Measurements from ENCODE around the gene ASPSCR1. TPM values are rescaled to one million over a fixed set of nuclear protein-coding genes. Genes with fewer than 3 reads are reported as not detected.

Gene ASPSCR1
- total RNA-seq, 4 donors from 2014 or later, result 17.9 to 25.6 (median 21.6) TPM

DNA sequence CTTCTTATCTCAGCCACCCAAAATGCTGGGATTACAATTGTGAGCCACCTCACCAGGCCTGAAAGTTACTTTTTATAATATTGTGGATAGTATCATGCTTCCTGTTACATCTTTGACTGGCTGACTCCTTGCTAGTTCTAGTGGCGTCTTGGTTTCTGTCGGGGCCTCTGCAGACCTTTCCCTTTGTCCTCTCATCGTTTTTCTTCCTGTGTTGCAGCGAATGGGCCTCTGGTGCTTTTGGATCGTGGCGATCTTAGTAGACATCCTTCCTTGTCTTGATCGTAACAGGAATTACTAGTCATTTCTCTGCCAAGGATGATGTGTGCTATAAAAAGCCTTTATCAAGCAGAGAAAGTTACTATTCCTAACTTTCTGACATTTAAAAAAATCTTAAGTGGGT is 20.8 kb downstream of the ASPSCR1 start:
- H3K36me3 ChIP-seq, result peaks cover 13% of the 10 kb centered on the region
- peaks cover 10% of the 10 kb centered on the region for H3K4me1 ChIP-seq
- H3K9me3 ChIP-seq, result no peaks in the 10 kb centered on the region
- no peak for TF ChIP-seq EP300 (IDR thresholded peaks at IDR 0.05)
- no peak for TF ChIP-seq POLR2AphosphoS5 (IDR thresholded peaks at IDR 0.05)
- TF ChIP-seq POLR2A (IDR thresholded peaks at IDR 0.05), result no peak
- TF ChIP-seq, protein P1, sequence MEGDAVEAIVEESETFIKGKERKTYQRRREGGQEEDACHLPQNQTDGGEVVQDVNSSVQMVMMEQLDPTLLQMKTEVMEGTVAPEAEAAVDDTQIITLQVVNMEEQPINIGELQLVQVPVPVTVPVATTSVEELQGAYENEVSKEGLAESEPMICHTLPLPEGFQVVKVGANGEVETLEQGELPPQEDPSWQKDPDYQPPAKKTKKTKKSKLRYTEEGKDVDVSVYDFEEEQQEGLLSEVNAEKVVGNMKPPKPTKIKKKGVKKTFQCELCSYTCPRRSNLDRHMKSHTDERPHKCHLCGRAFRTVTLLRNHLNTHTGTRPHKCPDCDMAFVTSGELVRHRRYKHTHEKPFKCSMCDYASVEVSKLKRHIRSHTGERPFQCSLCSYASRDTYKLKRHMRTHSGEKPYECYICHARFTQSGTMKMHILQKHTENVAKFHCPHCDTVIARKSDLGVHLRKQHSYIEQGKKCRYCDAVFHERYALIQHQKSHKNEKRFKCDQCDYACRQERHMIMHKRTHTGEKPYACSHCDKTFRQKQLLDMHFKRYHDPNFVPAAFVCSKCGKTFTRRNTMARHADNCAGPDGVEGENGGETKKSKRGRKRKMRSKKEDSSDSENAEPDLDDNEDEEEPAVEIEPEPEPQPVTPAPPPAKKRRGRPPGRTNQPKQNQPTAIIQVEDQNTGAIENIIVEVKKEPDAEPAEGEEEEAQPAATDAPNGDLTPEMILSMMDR (IDR thresholded peaks at IDR 0.05), result no peak
- no peak overlapping the region for H3K27ac ChIP-seq
- no peak overlapping the region for H3K4me3 ChIP-seq
- WGBS, result 79% methylated on average over 7 of the region's 7 CpGs
- no peaks in the 10 kb centered on the region for H3K27me3 ChIP-seq
- no peak for DNase-seq (ENCODE audit: low spot score in 2 of 2)

DNA sequence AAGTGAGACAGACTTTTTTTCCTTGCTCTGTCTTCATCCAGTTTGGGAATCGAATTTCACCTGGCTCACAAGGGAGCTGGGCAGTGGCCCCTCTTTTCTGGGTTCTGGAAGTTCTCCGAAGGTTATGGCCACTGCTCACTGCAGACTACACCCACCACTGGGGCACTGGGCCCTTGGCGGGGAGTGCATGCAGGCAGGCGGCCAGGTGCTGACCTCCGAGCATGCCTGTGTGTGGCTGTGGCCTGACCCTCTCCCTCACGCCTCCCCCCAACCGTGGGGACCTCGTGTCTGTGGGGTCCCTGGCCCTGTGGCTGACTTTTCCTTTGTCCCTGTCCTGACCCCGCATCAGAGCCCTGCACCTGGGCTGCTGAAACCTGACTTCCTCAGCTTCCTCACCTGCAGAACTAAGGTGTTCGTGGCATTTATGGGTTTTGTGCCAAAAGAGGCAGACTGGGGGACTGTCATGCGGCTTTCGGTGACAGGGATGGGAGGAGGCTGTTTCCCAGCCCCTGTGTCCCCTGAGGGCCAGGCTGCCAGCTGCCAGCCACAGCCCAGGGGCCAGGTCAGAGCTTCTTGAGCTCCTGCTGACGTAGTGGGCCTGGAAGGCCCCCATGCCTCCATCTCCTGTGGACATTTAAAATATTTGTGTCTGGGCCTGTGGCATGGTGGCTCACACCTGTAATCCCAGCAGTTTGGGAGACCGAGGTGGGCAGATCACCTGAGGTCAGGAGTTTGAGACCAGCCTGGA is 21.4 kb downstream of the ASPSCR1 start:
- Histone ChIP-seq H3K36me3 (peaks cover 13% of the 10 kb centered on the region), H3K9me3 (no peaks in the 10 kb centered on the region), H3K27me3 (no peaks in the 10 kb centered on the region), H3K4me3 (no peak overlapping the region), H3K4me1 (peaks cover 17% of the 10 kb centered on the region), H3K27ac (no peak overlapping the region)
- WGBS, result 95% methylated on average over 9 of the region's 14 CpGs
- no peak for DNase-seq (ENCODE audit: low spot score in 2 of 2)
- TF ChIP-seq, protein P1 (IDR thresholded peaks at IDR 0.05), result no peak
- TF ChIP-seq POLR2AphosphoS5 (IDR thresholded peaks at IDR 0.05) (no peak), EP300 (IDR thresholded peaks at IDR 0.05) (no peak), POLR2A (IDR thresholded peaks at IDR 0.05) (no peak)

DNA sequence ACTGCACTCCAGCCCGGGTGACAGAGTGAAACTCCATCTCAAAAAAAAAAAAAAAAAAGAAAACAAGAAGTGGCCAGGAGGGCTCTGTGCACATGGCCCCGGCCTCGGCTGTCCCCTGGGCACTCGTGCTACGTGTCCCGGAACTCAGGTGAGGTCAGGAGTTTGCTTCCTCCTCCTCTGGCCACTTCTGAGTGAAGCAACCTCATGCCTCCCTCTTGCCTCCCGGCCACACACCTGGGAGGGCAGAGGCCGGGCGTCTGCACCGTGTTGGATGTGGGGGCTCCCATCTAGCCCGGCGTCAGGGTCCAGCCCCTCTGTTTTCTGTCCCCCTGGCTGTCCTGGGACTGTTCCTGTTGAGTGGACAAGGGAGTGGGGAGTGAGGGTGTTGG is 22.2 kb downstream of the ASPSCR1 start:
- Histone ChIP-seq H3K36me3 (peaks cover 13% of the 10 kb centered on the region), H3K27ac (no peak overlapping the region), H3K4me1 (peaks cover 24% of the 10 kb centered on the region), H3K9me3 (no peaks in the 10 kb centered on the region), H3K4me3 (no peak overlapping the region), H3K27me3 (no peaks in the 10 kb centered on the region)
- 94% methylated on average over 12 of the region's 12 CpGs for WGBS
- DNase-seq (ENCODE audit: low spot score in 2 of 2), result no peak
- TF ChIP-seq POLR2A (IDR thresholded peaks at IDR 0.05) (no peak), EP300 (IDR thresholded peaks at IDR 0.05) (no peak), POLR2AphosphoS5 (IDR thresholded peaks at IDR 0.05) (no peak)
- TF ChIP-seq, protein P1 (IDR thresholded peaks at IDR 0.05), result no peak

DNA sequence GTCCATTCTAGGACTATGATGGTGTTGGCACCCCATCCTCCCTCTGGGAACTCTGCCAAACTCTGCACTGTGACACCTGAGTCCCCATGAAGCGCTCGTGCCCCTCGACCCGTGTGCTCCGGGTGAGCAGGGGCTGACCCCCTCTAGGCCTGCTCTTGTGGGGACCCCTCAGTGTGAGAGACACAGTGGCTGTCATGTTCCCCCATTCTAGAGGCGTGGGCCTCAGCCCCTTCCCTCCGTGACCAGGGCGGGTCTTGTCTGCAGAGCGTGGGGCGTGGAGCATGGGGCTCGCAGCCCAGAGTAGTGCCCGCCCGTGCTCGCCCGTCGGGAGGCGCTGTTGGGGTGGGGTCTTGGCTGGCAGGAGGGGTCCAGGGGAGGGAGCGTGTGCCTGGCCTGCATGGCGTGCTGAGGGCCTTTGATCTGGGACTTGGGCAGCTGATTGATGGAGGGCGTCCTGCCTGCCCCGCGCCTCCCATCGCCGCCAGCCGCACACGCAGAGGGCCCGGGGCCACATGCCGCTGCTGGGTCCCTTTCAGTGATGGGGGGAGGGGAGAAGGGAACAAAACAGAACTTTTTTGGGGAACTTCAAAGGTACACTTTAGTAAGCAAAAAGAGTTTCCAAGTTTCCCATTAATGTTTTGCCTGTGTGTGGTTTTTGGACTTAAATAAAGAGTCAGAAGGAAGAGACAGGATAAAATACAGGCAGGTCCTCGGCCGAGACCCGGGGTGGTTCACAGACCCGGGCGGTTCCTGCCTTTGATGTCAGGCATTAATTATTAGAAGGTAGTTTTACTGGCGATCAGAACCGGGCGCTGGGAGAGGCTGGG is 22.8 kb downstream of the ASPSCR1 start:
- 67% methylated on average over 20 of the region's 36 CpGs for WGBS
- H3K27ac ChIP-seq, result no peak overlapping the region
- no peak for DNase-seq (ENCODE audit: low spot score in 2 of 2)
- no peaks in the 10 kb centered on the region for H3K27me3 ChIP-seq
- TF ChIP-seq EP300 (IDR thresholded peaks at IDR 0.05), result no peak
- no peak overlapping the region for H3K4me3 ChIP-seq
- peaks cover 24% of the 10 kb centered on the region for H3K4me1 ChIP-seq
- H3K9me3 ChIP-seq, result no peaks in the 10 kb centered on the region
- peaks cover 13% of the 10 kb centered on the region for H3K36me3 ChIP-seq

DNA sequence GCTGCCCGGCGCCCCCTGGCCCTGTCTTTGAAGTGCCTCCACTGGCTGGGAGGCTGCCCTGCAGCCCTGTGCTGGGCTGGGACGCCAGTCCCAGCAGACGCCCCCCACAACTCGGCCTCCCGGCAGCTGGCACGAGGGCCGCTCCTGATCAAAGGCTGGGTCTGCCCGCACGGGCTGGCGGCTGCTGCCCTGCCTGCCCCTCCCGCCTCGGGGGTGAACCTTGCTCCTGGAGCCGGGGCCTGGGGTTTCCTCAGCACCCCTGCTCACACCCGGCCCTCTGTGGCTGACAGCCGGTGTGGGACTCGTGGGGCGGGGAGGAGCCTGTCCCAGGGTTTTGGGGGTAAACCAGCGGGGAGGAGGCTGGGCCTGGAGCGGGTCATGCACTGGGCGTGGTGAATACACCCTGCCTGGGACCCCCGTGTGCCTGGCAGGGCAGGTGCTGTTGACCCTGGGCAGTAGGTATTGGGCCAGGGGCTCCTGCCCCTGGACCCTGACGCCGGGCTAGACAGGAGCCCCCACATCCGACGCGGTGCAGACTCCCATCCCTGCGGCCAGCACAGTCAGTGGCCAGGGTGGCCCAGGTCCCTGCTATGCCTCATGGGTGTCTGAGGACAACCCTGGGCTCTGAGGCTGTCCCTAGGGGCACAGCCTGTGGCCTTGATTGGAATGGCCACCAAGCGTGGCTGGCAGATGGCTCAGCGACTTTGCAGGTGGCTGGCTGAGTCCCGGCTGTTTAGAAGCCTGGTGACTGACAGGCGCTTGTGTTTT is 23.6 kb downstream of the ASPSCR1 start:
- Histone ChIP-seq H3K4me1 (peaks cover 31% of the 10 kb centered on the region), H3K36me3 (peaks cover 11% of the 10 kb centered on the region), H3K9me3 (no peaks in the 10 kb centered on the region), H3K4me3 (no peak overlapping the region), H3K27me3 (no peaks in the 10 kb centered on the region), H3K27ac (no peak overlapping the region)
- 70% methylated on average over 13 of the region's 32 CpGs for WGBS
- TF ChIP-seq, protein P1 (IDR thresholded peaks at IDR 0.05), result no peak
- TF ChIP-seq POLR2AphosphoS5 (IDR thresholded peaks at IDR 0.05) (no peak), POLR2A (IDR thresholded peaks at IDR 0.05) (no peak), EP300 (IDR thresholded peaks at IDR 0.05) (no peak)
- no peak for DNase-seq (ENCODE audit: low spot score in 2 of 2)
